MM.1S (cell line): ENCODE data around the gene LRRC49.

ENCODE experiments used
- DNase-seq: peaks from one replicate; pipeline ENCODE4 v3.0.0-alpha.2; 2015
- H2AFZ ChIP-seq: fragments of 300-600 bp; sonication (generic); 2 replicates; pipeline ENCODE4 v1.6.0; 2016; ENCODE audit warnings: antibody characterized with exemption, low read length
- H3F3A ChIP-seq: fragments of 300-600 bp; sonication (generic); 2 replicates; pipeline ENCODE4 v1.6.1; 2016; ENCODE audit warnings: mild to moderate bottlenecking, antibody characterized with exemption, low read length, moderate library complexity, mixed read lengths; ENCODE audit not compliant: insufficient read depth
- H3K27ac ChIP-seq: fragments of 300-600 bp; sonication (generic); 2 replicates; pipeline ENCODE4 v1.5.1; 2016; ENCODE audit warnings: mild to moderate bottlenecking, low read length
- H3K27me3 ChIP-seq: fragments of 300-600 bp; sonication (generic); replicated peaks from 2 replicates; pipeline ENCODE4 v1.6.0; 2016; ENCODE audit warnings: low read length; ENCODE audit not compliant: insufficient read depth
- H3K36me3 ChIP-seq: fragments of 300-600 bp; sonication (generic); replicated peaks from 2 replicates; pipeline ENCODE4 v1.6.1; 2016; ENCODE audit warnings: mild to moderate bottlenecking, low read length, mixed read lengths; ENCODE audit not compliant: insufficient read depth
- H3K4me1 ChIP-seq: fragments of 300-600 bp; sonication (generic); 2 replicates; pipeline ENCODE4 v1.6.1; 2016; ENCODE audit warnings: low read length, mixed read lengths
- H3K4me2 ChIP-seq: fragments of 300-600 bp; sonication (generic); 2 replicates; pipeline ENCODE4 v1.6.0; 2016; ENCODE audit warnings: low read depth, low read length
- H3K4me3 ChIP-seq: fragments of 300-600 bp; sonication (generic); 2 replicates; pipeline ENCODE4 v1.5.1; 2016; ENCODE audit warnings: low read length, mixed read lengths
- H3K79me2 ChIP-seq: fragments of 300-600 bp; sonication (generic); 2 replicates; pipeline ENCODE4 v1.6.1; 2016; ENCODE audit warnings: mixed run types, low read length, mixed read lengths
- H3K9ac ChIP-seq: fragments of 300-600 bp; sonication (generic); 2 replicates; pipeline ENCODE4 v1.6.1; 2016; ENCODE audit warnings: low read length, mixed read lengths
- H3K9me2 ChIP-seq: fragments of 300-600 bp; sonication (generic); replicated peaks from 2 replicates; pipeline ENCODE4 v1.6.1; 2016; ENCODE audit warnings: mild to moderate bottlenecking, low read length, mixed read lengths; ENCODE audit not compliant: insufficient read depth
- H3K9me3 ChIP-seq: fragments of 300-600 bp; sonication (generic); replicated peaks from 2 replicates; pipeline ENCODE4 v1.6.1; 2016; ENCODE audit warnings: mild to moderate bottlenecking, low read length, mixed read lengths; ENCODE audit not compliant: insufficient read depth
- H4K20me1 ChIP-seq: fragments of 300-600 bp; sonication (generic); 2 replicates; pipeline ENCODE4 v1.6.1; 2016; ENCODE audit warnings: mild to moderate bottlenecking, low read length, moderate library complexity, mixed read lengths; ENCODE audit not compliant: insufficient read depth
- EZH2 ChIP-seq: fragments of 300-600 bp; sonication (generic); optimal IDR thresholded peaks from 2 replicates; pipeline ENCODE3; 2017; ENCODE audit warnings: low read depth, mild to moderate bottlenecking, antibody characterized with exemption, low read length, mixed read lengths
- EZH2phosphoT487 ChIP-seq: fragments of 300-600 bp; sonication (generic); IDR thresholded peaks from 2 replicates; pipeline ENCODE4 v1.6.1; 2018; ENCODE audit warnings: antibody characterized with exemption, low read length
- TF ChIP-seq, protein P1 (sequence below): fragments of 300-600 bp; sonication (generic); IDR thresholded peaks from 2 replicates; pipeline ENCODE4 v1.5.1; 2016; ENCODE audit warnings: antibody characterized with exemption, low read length, mixed read lengths

The LRRC49 gene

DNA sequence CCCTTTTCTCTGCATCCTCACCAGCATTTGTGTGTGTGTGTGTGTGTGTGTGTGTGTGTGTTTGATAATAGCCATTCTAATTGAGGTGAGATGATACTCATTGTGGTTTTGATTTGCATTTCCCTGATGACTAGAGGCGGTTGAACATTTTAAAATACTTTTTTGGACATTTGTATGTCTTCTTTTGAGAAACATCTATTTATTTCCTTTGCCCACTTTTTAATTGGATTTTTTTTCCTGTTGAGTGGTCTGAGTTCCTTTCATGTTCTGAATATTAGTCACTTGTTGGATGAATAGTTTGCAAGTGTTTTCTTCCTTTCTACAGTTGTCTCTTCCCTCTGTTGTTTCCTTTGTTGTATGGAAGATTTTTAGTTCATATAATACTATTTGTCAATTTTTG is 168.4 kb downstream of the LRRC49 start:
- no peak for DNase-seq
- no peak overlapping the region for H3K27ac ChIP-seq
- no peaks in the 10 kb centered on the region for H3K4me1 ChIP-seq
- H3F3A ChIP-seq: no peaks in the 10 kb centered on the region
- no peaks in the 10 kb centered on the region for H3K9me3 ChIP-seq
- no peaks in the 10 kb centered on the region for H3K9me2 ChIP-seq
- no peaks in the 10 kb centered on the region for H3K36me3 ChIP-seq
- H2AFZ ChIP-seq: no peak overlapping the region
- no peak overlapping the region for H3K9ac ChIP-seq
- no peak overlapping the region for H3K4me2 ChIP-seq
- H3K79me2 ChIP-seq: no peaks in the 10 kb centered on the region
- TF ChIP-seq, protein P1, sequence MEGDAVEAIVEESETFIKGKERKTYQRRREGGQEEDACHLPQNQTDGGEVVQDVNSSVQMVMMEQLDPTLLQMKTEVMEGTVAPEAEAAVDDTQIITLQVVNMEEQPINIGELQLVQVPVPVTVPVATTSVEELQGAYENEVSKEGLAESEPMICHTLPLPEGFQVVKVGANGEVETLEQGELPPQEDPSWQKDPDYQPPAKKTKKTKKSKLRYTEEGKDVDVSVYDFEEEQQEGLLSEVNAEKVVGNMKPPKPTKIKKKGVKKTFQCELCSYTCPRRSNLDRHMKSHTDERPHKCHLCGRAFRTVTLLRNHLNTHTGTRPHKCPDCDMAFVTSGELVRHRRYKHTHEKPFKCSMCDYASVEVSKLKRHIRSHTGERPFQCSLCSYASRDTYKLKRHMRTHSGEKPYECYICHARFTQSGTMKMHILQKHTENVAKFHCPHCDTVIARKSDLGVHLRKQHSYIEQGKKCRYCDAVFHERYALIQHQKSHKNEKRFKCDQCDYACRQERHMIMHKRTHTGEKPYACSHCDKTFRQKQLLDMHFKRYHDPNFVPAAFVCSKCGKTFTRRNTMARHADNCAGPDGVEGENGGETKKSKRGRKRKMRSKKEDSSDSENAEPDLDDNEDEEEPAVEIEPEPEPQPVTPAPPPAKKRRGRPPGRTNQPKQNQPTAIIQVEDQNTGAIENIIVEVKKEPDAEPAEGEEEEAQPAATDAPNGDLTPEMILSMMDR: no peak
- TF ChIP-seq EZH2: no peak
- TF ChIP-seq EZH2phosphoT487: no peak
- no peaks in the 10 kb centered on the region for H3K27me3 ChIP-seq
- no peaks in the 10 kb centered on the region for H4K20me1 ChIP-seq
- no peak overlapping the region for H3K4me3 ChIP-seq

DNA sequence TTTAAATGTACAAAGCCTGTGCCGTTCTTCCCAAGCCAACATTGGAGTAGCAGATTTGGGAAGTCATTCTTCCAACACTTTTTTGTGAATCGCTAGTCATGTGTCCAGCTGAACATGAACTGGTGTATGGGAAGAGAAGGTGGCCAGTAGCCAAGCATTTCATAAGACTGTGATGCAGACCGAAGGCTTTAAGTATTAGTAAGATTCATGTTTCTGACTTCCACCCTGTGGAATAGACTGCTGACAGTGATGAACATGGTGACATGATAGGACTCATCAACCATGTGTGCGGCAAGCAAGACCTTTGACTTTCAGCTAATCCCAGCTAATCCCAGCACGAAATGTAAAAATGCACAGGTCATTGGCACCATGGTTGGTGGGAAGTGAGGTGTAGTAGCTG is 174.4 kb downstream of the LRRC49 start:
- Histone ChIP-seq H3K9me3 (no peaks in the 10 kb centered on the region), H3K4me2 (no peak overlapping the region), H2AFZ (no peak overlapping the region), H3F3A (no peaks in the 10 kb centered on the region), H3K36me3 (no peaks in the 10 kb centered on the region), H3K27ac (no peak overlapping the region), H3K9me2 (no peaks in the 10 kb centered on the region), H3K9ac (no peak overlapping the region), H3K79me2 (no peaks in the 10 kb centered on the region), H3K27me3 (no peaks in the 10 kb centered on the region), H3K4me1 (no peaks in the 10 kb centered on the region), H3K4me3 (no peak overlapping the region), H4K20me1 (no peaks in the 10 kb centered on the region)
- DNase-seq: no peak
- TF ChIP-seq, protein P1: no peak
- no peak for TF ChIP-seq EZH2phosphoT487
- TF ChIP-seq EZH2: no peak

DNA sequence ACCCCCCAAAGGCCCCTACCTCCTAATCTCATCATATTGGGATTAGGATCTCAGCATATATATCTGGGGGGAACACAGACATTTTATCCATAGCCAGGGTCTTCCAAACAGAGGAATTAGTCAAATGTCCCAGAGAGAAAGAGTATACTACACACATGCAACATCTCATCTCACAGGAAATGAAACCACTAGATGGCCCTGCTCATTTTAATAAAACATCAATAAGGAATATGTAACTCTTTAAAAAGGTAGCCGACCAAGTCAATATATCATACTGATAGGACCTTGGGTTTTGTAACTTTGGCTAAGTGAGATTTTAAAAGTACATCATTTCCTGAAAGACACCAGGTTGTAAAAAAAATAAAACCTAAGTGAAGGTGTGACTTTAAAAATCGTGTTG is 177.1 kb downstream of the LRRC49 start:
- Histone ChIP-seq H3K4me1 (no peaks in the 10 kb centered on the region), H3K36me3 (no peaks in the 10 kb centered on the region), H3K27me3 (no peaks in the 10 kb centered on the region), H3K9me3 (no peaks in the 10 kb centered on the region), H3K4me3 (no peak overlapping the region), H3K9ac (no peak overlapping the region), H2AFZ (no peak overlapping the region), H3K27ac (no peak overlapping the region), H3K9me2 (no peaks in the 10 kb centered on the region), H3F3A (no peaks in the 10 kb centered on the region), H3K4me2 (no peak overlapping the region), H3K79me2 (no peaks in the 10 kb centered on the region), H4K20me1 (no peaks in the 10 kb centered on the region)
- DNase-seq: no peak
- TF ChIP-seq, protein P1: no peak
- TF ChIP-seq EZH2phosphoT487 (no peak), EZH2 (no peak)

DNA sequence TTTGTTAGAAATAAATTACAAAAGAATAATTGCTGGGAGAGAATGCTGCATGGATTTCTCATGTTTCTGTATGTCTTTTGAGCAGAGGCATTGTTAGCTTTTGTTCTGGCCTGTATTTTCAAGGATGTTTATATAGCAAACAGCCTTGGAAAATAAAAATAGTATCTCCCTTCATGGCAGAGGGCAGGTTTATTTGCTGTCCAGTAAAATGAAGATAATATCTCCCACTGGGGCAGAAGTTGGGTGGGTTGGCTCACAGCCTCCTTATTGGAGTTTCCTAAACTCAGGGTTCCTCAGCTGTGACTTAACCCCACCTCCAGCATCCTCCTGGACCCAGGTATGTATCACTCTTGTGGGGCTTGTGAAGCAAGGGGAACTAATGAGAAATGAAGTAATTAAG is 178.9 kb downstream of the LRRC49 start:
- Histone ChIP-seq H3K79me2 (no peaks in the 10 kb centered on the region), H3K9ac (no peak overlapping the region), H3K27ac (no peak overlapping the region)

More for the DNA sequence above, 178.9 kb downstream of the LRRC49 start:
- no peak for TF ChIP-seq EZH2phosphoT487
- TF ChIP-seq EZH2: no peak
- TF ChIP-seq, protein P1: no peak
- H3K9me2 ChIP-seq: no peaks in the 10 kb centered on the region
- H3K4me3 ChIP-seq: no peak overlapping the region
- no peaks in the 10 kb centered on the region for H3F3A ChIP-seq
- no peaks in the 10 kb centered on the region for H3K9me3 ChIP-seq
- no peaks in the 10 kb centered on the region for H4K20me1 ChIP-seq
- no peaks in the 10 kb centered on the region for H3K27me3 ChIP-seq
- H3K4me2 ChIP-seq: no peak overlapping the region
- H2AFZ ChIP-seq: no peak overlapping the region
- no peaks in the 10 kb centered on the region for H3K4me1 ChIP-seq
- DNase-seq: no peak
- no peaks in the 10 kb centered on the region for H3K36me3 ChIP-seq
